Osteocyte (in vitro differentiated cells): ENCODE data around the gene EHMT2. TPM values are rescaled to one million over a fixed set of nuclear protein-coding genes. Genes with fewer than 3 reads are reported as not detected.

Source experiments
- DNase-seq: peaks from one replicate; pipeline ENCODE4 v3.0.0; 2021; ENCODE audit warnings: mixed read lengths; ENCODE audit not compliant: unreplicated experiment; ENCODE audit errors: extremely low spot score
- H3K27ac Mint-ChIP-seq: one replicate; pipeline ENCODE4 v1.8.0; 2021; ENCODE audit warnings: mild to moderate bottlenecking, mixed read lengths; ENCODE audit not compliant: unreplicated experiment
- H3K27me3 Mint-ChIP-seq: one replicate; pipeline ENCODE4 v1.8.0; 2021; ENCODE audit warnings: mixed read lengths; ENCODE audit not compliant: unreplicated experiment
- H3K36me3 Mint-ChIP-seq: one replicate; pipeline ENCODE4 v1.8.0; 2021; ENCODE audit warnings: mixed read lengths; ENCODE audit not compliant: unreplicated experiment
- H3K4me1 Mint-ChIP-seq: one replicate; pipeline ENCODE4 v1.8.0; 2021; ENCODE audit warnings: mixed read lengths; ENCODE audit not compliant: unreplicated experiment
- H3K4me3 Mint-ChIP-seq: one replicate; pipeline ENCODE4 v1.8.0; 2021; ENCODE audit warnings: mild to moderate bottlenecking, moderate library complexity, mixed read lengths; ENCODE audit not compliant: unreplicated experiment
- H3K9me3 Mint-ChIP-seq: one replicate; pipeline ENCODE4 v1.8.0; 2021; ENCODE audit warnings: mixed read lengths; ENCODE audit not compliant: unreplicated experiment
- CTCF ChIP-seq: fragments of 200-600 bp; sonication (generic); IDR thresholded peaks from 2 replicates; pipeline ENCODE4 v1.5.0; 2021; ENCODE audit warnings: antibody characterized with exemption, mild to moderate bottlenecking, moderate library complexity
- total RNA-seq: library from RNA; stranded (reverse); gene quantifications from 2 replicates; pipeline ENCODE4 v1.2.1, GENCODE V29; 2021

The EHMT2 gene
- total RNA-seq, 1 donor from 2014 or later: 62.4 TPM

GRCh38 chr6:31879901-31880300, 17.6 kb downstream of the EHMT2 start:
- Mint-ChIP-seq H3K27me3 (no peaks in the 10 kb centered on the region), H3K9me3 (no peaks in the 10 kb centered on the region)
- DNase-seq: no peak

GRCh38 chr6:31879143-31879542, 18.4 kb downstream of the EHMT2 start:
- Mint-ChIP-seq H3K27ac (no peak overlapping the region), H3K36me3 (peaks cover 22% of the 10 kb centered on the region), H3K27me3 (no peaks in the 10 kb centered on the region), H3K4me3 (no peak overlapping the region), H3K4me1 (peaks cover 5% of the 10 kb centered on the region), H3K9me3 (no peaks in the 10 kb centered on the region)
- no peak for DNase-seq
- TF ChIP-seq CTCF: no peak

More at GRCh38 chr6:31879901-31880300, 17.6 kb downstream of the EHMT2 start:
- peaks cover 22% of the 10 kb centered on the region for H3K36me3 Mint-ChIP-seq
- peak overlapping the region; percentile 59 for H3K27ac Mint-ChIP-seq
- no peak for TF ChIP-seq CTCF
- H3K4me3 Mint-ChIP-seq: no peak overlapping the region
- peaks cover 5% of the 10 kb centered on the region for H3K4me1 Mint-ChIP-seq

- DNase-seq: no peak
- Mint-ChIP-seq H3K27me3 (no peaks in the 10 kb centered on the region), H3K4me1 (peaks cover 5% of the 10 kb centered on the region), H3K27ac (peak within 1 kb of the TSS; percentile 59), H3K36me3 (peaks cover 22% of the 10 kb centered on the region), H3K9me3 (no peaks in the 10 kb centered on the region), H3K4me3 (no peak within 1 kb of the TSS)
- TF ChIP-seq CTCF: no peak
Measured at GRCh38 chr6:31878726-31879125, 18.8 kb downstream of the EHMT2 start, which contains the start of gene SLC44A4. Gene SLC44A4 (minus strand): TSS chr6:31878997. CDS start chr6:31878980, 17 bp downstream.

GRCh38 chr6:31878222-31878621, 19.3 kb downstream of the EHMT2 start:
- DNase-seq: no peak

GRCh38 chr6:31877651-31878161, 19.8 kb downstream of the EHMT2 start:
- Mint-ChIP-seq H3K9me3 (no peaks in the 10 kb centered on the region), H3K27me3 (no peaks in the 10 kb centered on the region), H3K4me3 (no peak overlapping the region), H3K4me1 (peaks cover 5% of the 10 kb centered on the region), H3K36me3 (peaks cover 20% of the 10 kb centered on the region), H3K27ac (no peak overlapping the region)
- DNase-seq: no peak
- no peak for TF ChIP-seq CTCF

More at GRCh38 chr6:31878222-31878621, 19.3 kb downstream of the EHMT2 start:
- peaks cover 22% of the 10 kb centered on the region for H3K36me3 Mint-ChIP-seq
- peaks cover 5% of the 10 kb centered on the region for H3K4me1 Mint-ChIP-seq
- no peak overlapping the region for H3K4me3 Mint-ChIP-seq
- TF ChIP-seq CTCF: no peak
- no peak overlapping the region for H3K27ac Mint-ChIP-seq
- H3K27me3 Mint-ChIP-seq: no peaks in the 10 kb centered on the region
- H3K9me3 Mint-ChIP-seq: no peaks in the 10 kb centered on the region
